Hepatocyte (in vitro differentiated cells): ENCODE data around the gene LIMS2.

Source experiments
- EZH2 ChIP-seq: fragments of 200-600 bp; sonication (generic); IDR thresholded peaks from 2 replicates; pipeline ENCODE4 v1.6.1; 2016; ENCODE audit warnings: antibody characterized with exemption, mild to moderate bottlenecking, borderline replicate concordance
- EZH2phosphoT487 ChIP-seq: fragments of 200-600 bp; sonication (generic); IDR thresholded peaks from one replicate; pipeline ENCODE4 v1.6.1; 2018; ENCODE audit warnings: antibody characterized with exemption, mild to moderate bottlenecking, low read depth, moderate library complexity; ENCODE audit not compliant: unreplicated experiment, severe bottlenecking
- TF ChIP-seq, protein P1 (sequence below): fragments of 200-600 bp; sonication (generic); IDR thresholded peaks from 2 replicates; pipeline ENCODE4 v1.5.1; 2016; ENCODE audit warnings: antibody characterized with exemption, mild to moderate bottlenecking; ENCODE audit not compliant: poor library complexity

DNA sequence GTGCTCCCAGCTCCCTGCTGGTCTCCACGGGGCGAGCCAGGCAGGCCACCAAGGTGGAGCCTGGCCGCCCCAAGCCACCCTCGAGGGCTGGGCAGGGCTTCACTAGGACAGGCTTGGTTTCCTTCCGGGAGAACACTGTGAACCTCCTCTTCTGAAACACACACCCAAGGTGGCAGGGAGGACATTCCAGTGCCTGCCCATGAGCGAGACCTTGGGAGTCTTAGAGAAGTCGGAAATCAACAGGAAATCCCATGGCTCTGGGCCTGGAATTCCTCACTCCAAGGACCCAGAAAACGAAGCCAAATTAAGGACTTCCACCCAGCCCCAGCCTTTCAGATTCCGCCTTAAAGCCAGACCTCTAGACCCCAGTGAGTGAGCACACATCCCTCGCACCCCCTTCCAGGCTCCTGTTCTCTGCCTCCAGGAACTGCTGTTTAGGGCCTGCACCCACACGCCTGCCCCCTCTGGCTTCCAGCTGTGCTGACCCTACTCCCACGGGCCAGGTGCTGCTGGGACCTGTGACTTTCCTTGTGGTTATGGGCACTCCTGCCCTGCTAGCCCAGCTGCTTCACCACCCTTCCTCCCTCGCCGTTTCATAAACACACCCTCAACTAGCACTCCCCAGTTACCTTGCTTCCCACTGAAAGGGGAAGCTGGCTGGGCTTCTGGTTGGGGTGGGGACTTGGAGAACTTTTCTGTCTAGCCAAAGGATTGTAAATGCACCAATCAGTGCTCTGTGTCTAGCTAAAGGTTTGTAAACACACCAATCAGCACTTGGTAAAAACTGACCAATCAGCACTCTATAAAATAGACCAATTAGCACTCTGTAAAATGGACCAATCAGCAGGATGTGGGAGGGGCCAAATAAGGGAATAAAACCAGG, 15.7 kb downstream of the LIMS2 start:
- TF ChIP-seq EZH2 (no peak), EZH2phosphoT487 (no peak)
- TF ChIP-seq, protein P1, sequence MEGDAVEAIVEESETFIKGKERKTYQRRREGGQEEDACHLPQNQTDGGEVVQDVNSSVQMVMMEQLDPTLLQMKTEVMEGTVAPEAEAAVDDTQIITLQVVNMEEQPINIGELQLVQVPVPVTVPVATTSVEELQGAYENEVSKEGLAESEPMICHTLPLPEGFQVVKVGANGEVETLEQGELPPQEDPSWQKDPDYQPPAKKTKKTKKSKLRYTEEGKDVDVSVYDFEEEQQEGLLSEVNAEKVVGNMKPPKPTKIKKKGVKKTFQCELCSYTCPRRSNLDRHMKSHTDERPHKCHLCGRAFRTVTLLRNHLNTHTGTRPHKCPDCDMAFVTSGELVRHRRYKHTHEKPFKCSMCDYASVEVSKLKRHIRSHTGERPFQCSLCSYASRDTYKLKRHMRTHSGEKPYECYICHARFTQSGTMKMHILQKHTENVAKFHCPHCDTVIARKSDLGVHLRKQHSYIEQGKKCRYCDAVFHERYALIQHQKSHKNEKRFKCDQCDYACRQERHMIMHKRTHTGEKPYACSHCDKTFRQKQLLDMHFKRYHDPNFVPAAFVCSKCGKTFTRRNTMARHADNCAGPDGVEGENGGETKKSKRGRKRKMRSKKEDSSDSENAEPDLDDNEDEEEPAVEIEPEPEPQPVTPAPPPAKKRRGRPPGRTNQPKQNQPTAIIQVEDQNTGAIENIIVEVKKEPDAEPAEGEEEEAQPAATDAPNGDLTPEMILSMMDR: no peak
